Body of pancreas (tissue), 4 donors: ENCODE results near the gene HOXA3. TPM values are rescaled to one million over a fixed set of nuclear protein-coding genes. Genes with fewer than 3 reads are reported as not detected.

Experiments
- ATAC-seq: fragments of 150-250 bp; one replicate; pipeline ENCODE4 v1.9.1; 2016
- DNase-seq, 4 donors: peaks; one replicate each; pipeline ENCODE4 v3.0.0-alpha.2; 2019
- H3K27ac ChIP-seq, 4 donors: fragments of 200-600 bp; sonication (generic); 1 replicate in 3 of 4; 2 replicates in 1 of 4; pipeline versions ENCODE4 v1.5.1 to v1.6.1; 2016 to 2019; ENCODE audit warnings: mild to moderate bottlenecking in 1 of 4, mixed read lengths in 1 of 4, moderate library complexity in 1 of 4
- H3K27me3 ChIP-seq, 2 donors: fragments of 200-600 bp; sonication (generic); one replicate each; pipeline ENCODE4 v1.6.0; 2016; ENCODE audit warnings: mild to moderate bottlenecking in 1 of 2
- H3K36me3 ChIP-seq, 2 donors: fragments of 200-600 bp; sonication (generic); replicated peaks in 1 of 2; 2 replicates each; pipeline ENCODE4 v1.5.1; 2016; ENCODE audit warnings: low read depth in 2 of 2; ENCODE audit not compliant: insufficient read depth in 1 of 2
- H3K4me1 ChIP-seq: fragments of 200-600 bp; sonication (generic); one replicate; pipeline ENCODE4 v1.6.0; 2016
- H3K4me3 ChIP-seq, 2 donors: fragments of 200-600 bp; sonication (generic); 1 replicate in 1 of 2; 2 replicates in 1 of 2; pipeline ENCODE4 v1.5.1; 2016 to 2019
- H3K9me3 ChIP-seq, 3 donors: fragments of 200-600 bp; sonication (generic); 1 replicate in 2 of 3; 2 replicates in 1 of 3; pipeline ENCODE4 v1.5.1; 2016
- CTCF ChIP-seq, 7 experiments: fragments of 450-650 bp in 4 of 7; fragments of 200-600 bp in 3 of 7; sonication (generic) in 3 of 7; IDR thresholded peaks; one replicate each; pipeline ENCODE4 v1.5.1; 2016 to 2019; ENCODE audit warnings: antibody characterized with exemption in 7 of 7
- POLR2A ChIP-seq, 3 donors: fragments of 450-650 bp; IDR thresholded peaks; one replicate each; pipeline ENCODE4 v1.6.1; 2016; ENCODE audit warnings: antibody characterized with exemption in 3 of 3, mild to moderate bottlenecking in 2 of 3
- WGBS, 2 donors: methylation state at CpG; one replicate each; pipeline ENCODE4 v1.1.5; 2017; 5-methylcytosine and 5-hydroxymethylcytosine counted together
- intact Hi-C: fragments of 100-400 bp; cut with DNase I; formaldehyde crosslinking; loops from one replicate; pipeline ENCODE4 v1.15.1; 2023
- total RNA-seq, 2 donors: library from RNA; depleted of rRNA; stranded (reverse); fragments of >200 nt; gene quantifications; one replicate each; pipeline ENCODE4 v1.1.0, GENCODE V29; 2016

The HOXA3 gene
- total RNA-seq, 2 donors from 2014 or later: 1.6 TPM; not detected in 1

GRCh38 chr7:27158436-27159265 is 6.3 kb upstream of the HOXA3 start:
- peaks cover 33% of the 10 kb centered on the region for H3K4me1 ChIP-seq
- no peaks in the 10 kb centered on the region for H3K36me3 ChIP-seq
- no peak overlapping the region for H3K27ac ChIP-seq
- TF ChIP-seq POLR2A (IDR thresholded peaks at IDR 0.05): no peak
- TF ChIP-seq CTCF (IDR thresholded peaks at IDR 0.05): no peak
- H3K27me3 ChIP-seq: peaks cover 0 to 59% of the 10 kb centered on the region in 2 donors
- DNase-seq (peak in 2 of 4 donors; percentile 3 to 9), ATAC-seq (no peak)
- H3K4me3 ChIP-seq: no peak overlapping the region
- no peaks in the 10 kb centered on the region for H3K9me3 ChIP-seq
- intact Hi-C loops: no loop called here
- 15 to 25% methylated on average over 34 to 35 of the region's 35 CpGs for WGBS, 2 donors

GRCh38 chr7:27157702-27158431 is 5.5 kb upstream of the HOXA3 start:
- H3K9me3 ChIP-seq: no peaks in the 10 kb centered on the region
- H3K27ac ChIP-seq: no peak overlapping the region
- ATAC-seq: no peak
- peak in 3 of 4 donors; percentile 0 to 8 (median 3) for DNase-seq
- peaks cover 33% of the 10 kb centered on the region for H3K4me1 ChIP-seq
- 5 to 9% methylated on average over 29 to 30 of the region's 30 CpGs for WGBS, 2 donors
- intact Hi-C loops: no loop called here
- no peak overlapping the region for H3K4me3 ChIP-seq
- peaks cover 0 to 61% of the 10 kb centered on the region in 2 donors for H3K27me3 ChIP-seq
- TF ChIP-seq CTCF (IDR thresholded peaks at IDR 0.05) (no peak), POLR2A (IDR thresholded peaks at IDR 0.05) (no peak)
- no peaks in the 10 kb centered on the region for H3K36me3 ChIP-seq

- intact Hi-C loops: no loop called here
- no peak for ATAC-seq
- H3K4me1 ChIP-seq: peaks cover 38% of the 10 kb centered on the region
- H3K27me3 ChIP-seq: peaks cover 0 to 68% of the 10 kb centered on the region in 2 donors
- 6 to 9% methylated on average over 14 to 29 of the region's 30 CpGs for WGBS, 2 donors
- H3K36me3 ChIP-seq: no peaks in the 10 kb centered on the region
- no peak overlapping the region for H3K4me3 ChIP-seq
- no peak for TF ChIP-seq CTCF (IDR thresholded peaks at IDR 0.05)
- TF ChIP-seq POLR2A (IDR thresholded peaks at IDR 0.05): no peak
- H3K9me3 ChIP-seq: no peaks in the 10 kb centered on the region
- no peak overlapping the region for H3K27ac ChIP-seq
- DNase-seq: peak in 2 of 4 donors; percentile 2 to 10
Measured at GRCh38 chr7:27156916-27157701, 4.7 kb upstream of the HOXA3 start.

GRCh38 chr7:27156508-27156898 is 4.1 kb upstream of the HOXA3 start, which contains the start of gene HOXA7:
Gene HOXA7 (minus strand): TSS chr7:27156675. CDS start chr7:27156545, 130 bp downstream.
- peaks cover 38% of the 10 kb centered on the region for H3K4me1 ChIP-seq
- no peak within 1 kb of the TSS for H3K4me3 ChIP-seq
- no peaks in the 10 kb centered on the region for H3K9me3 ChIP-seq
- no peak for TF ChIP-seq CTCF (IDR thresholded peaks at IDR 0.05)
- TF ChIP-seq POLR2A (IDR thresholded peaks at IDR 0.05): no peak
- intact Hi-C loops: no loop called here
- no peaks in the 10 kb centered on the region for H3K36me3 ChIP-seq
- ATAC-seq (no peak), DNase-seq (peak in 2 of 4 donors; percentile 2 to 11)
- WGBS, 2 donors: 4 to 6% methylated on average over 13 to 33 of the region's 33 CpGs
- H3K27ac ChIP-seq: no peak within 1 kb of the TSS
- peaks cover 0 to 74% of the 10 kb centered on the region in 2 donors for H3K27me3 ChIP-seq
